ENCODE measurements around the gene TUBB8.
A peak's percentile ranks its signal among the peaks of the same experiment; 100 is the strongest.
"Not testable (repeated sequence)": the region's sequence is repeated elsewhere in the genome, so short reads cannot be mapped to it uniquely, and the experiment has no call there.

TUBB8 gene

GRCh38 chr10:48996-49395, at the start of gene TUBB8:
TSS of gene TUBB8 (minus strand) at chr10:49296. CDS start at chr10:49238, 58 bp downstream.
- no peak for DNase-seq (ENCODE audit: low spot score)

GRCh38 chr10:96466-96865, 47.4 kb upstream of the TUBB8 start:
- no peak for DNase-seq (ENCODE audit: low spot score)

GRCh38 chr10:95356-96115, 46.4 kb upstream of the TUBB8 start:
- DNase-seq (ENCODE audit: low spot score), result no peak

GRCh38 chr10:94613-95012, 45.5 kb upstream of the TUBB8 start:
- DNase-seq (ENCODE audit: low spot score), result no peak

GRCh38 chr10:92846-93245, 43.8 kb upstream of the TUBB8 start:
- DNase-seq (ENCODE audit: low spot score), result no peak

- no peak for DNase-seq (ENCODE audit: low spot score)
These were observed 43.1 kb upstream of the TUBB8 start for GRCh38 chr10:92153-92552.

GRCh38 chr10:91313-91712, 42.2 kb upstream of the TUBB8 start:
- no peak for DNase-seq (ENCODE audit: low spot score)

GRCh38 chr10:90161-90560, 41.1 kb upstream of the TUBB8 start:
- DNase-seq (ENCODE audit: low spot score), result no peak

GRCh38 chr10:89248-89647, 40.2 kb upstream of the TUBB8 start:
- no peak for DNase-seq (ENCODE audit: low spot score)

GRCh38 chr10:88253-88652, 39.2 kb upstream of the TUBB8 start:
- DNase-seq (ENCODE audit: low spot score), result no peak

- DNase-seq (ENCODE audit: low spot score), result no peak
These were observed 38.3 kb upstream of the TUBB8 start for GRCh38 chr10:87177-88080.

GRCh38 chr10:86031-86430, 36.9 kb upstream of the TUBB8 start:
- no peak for DNase-seq (ENCODE audit: low spot score)

- DNase-seq (ENCODE audit: low spot score), result no peak
These were observed 35.9 kb upstream of the TUBB8 start for GRCh38 chr10:85044-85443.

- no peak for DNase-seq (ENCODE audit: low spot score)
These were observed 34.9 kb upstream of the TUBB8 start for GRCh38 chr10:83930-84530.

GRCh38 chr10:80477-81105, 31.5 kb upstream of the TUBB8 start:
- no peak for DNase-seq (ENCODE audit: low spot score)

- no peak for DNase-seq (ENCODE audit: low spot score)
These were observed 30.6 kb upstream of the TUBB8 start for GRCh38 chr10:79532-80215.

GRCh38 chr10:78556-78955, 29.5 kb upstream of the TUBB8 start:
- DNase-seq (ENCODE audit: low spot score), result no peak

GRCh38 chr10:74266-74621, 25.1 kb upstream of the TUBB8 start:
- DNase-seq (ENCODE audit: low spot score), result not testable (repeated sequence)

- peak; percentile 77 for DNase-seq (ENCODE audit: low spot score)
These were observed 24.6 kb upstream of the TUBB8 start for GRCh38 chr10:73543-74265.

GRCh38 chr10:68156-68555, 19.1 kb upstream of the TUBB8 start:
- DNase-seq (ENCODE audit: low spot score), result not testable (repeated sequence)

GRCh38 chr10:49926-50325, 830 bp upstream of the TUBB8 start:
- not testable (repeated sequence) for DNase-seq (ENCODE audit: low spot score)

Measured in ecto neural progenitor cell (in vitro differentiated cells).